ENCODE results near the gene ATP1B1. TPM values are rescaled to one million over a fixed set of nuclear protein-coding genes. Genes with fewer than 3 reads are reported as not detected.

The ATP1B1 gene
- total and polyA plus RNA-seq, 7 experiments from 2014 or later: 0.54 to 10.6 (median 1.9) TPM

- no peak for ATAC-seq
- intact Hi-C loops (cut with micrococcal nuclease): loop anchor here in 1 of 2 donors (10.0 kb wide), 1 partner anchor 528 kb away; no protein-coding TSS in a partner anchor
- H3K27me3 Mint-ChIP-seq: no peaks in the 10 kb centered on the region
Observed at GRCh38 chr1:169132512-169133227, 26.2 kb downstream of the ATP1B1 start.

GRCh38 chr1:169133228-169133576, 26.7 kb downstream of the ATP1B1 start:
- POLR2A ChIA-PET: no interaction called here
- H3K27me3 ChIP-seq (ENCODE audit: control insufficient read depth in 2 of 2, insufficient read depth in 2 of 2, low read length in 2 of 2): no peaks in the 10 kb centered on the region
- Mint-ChIP-seq H3K4me3 (no peak overlapping the region), H3K4me1 (peaks cover 0 to 5% (median 0%) of the 10 kb centered on the region in 7 donors), H3K27me3 (no peaks in the 10 kb centered on the region), H3K36me3 (peaks cover 0 to 26% (median 9%) of the 10 kb centered on the region in 5 donors), H3K9me3 (no peaks in the 10 kb centered on the region), H3K27ac (peak overlapping the region in 1 of 9 donors; percentile 8)
- H3K36me3 ChIP-seq (ENCODE audit: control insufficient read depth in 2 of 3, insufficient read depth in 3 of 3, low read length in 3 of 3): no peaks in the 10 kb centered on the region
- no peak overlapping the region for H3K27ac ChIP-seq (ENCODE audit: low read depth, low read length)
- CTCF ChIA-PET: no interaction called here
- no peak overlapping the region for H3K4me3 ChIP-seq (ENCODE audit: low read length)
- no peaks in the 10 kb centered on the region for H3K4me1 ChIP-seq (ENCODE audit: control insufficient read depth in 2 of 2, insufficient read depth in 2 of 2, low read length in 2 of 2)
- no peaks in the 10 kb centered on the region for H3K9me3 ChIP-seq (ENCODE audit: control insufficient read depth in 2 of 3, low read length in 3 of 3)
- intact Hi-C loops (cut with micrococcal nuclease): loop anchor here in 1 of 2 donors (10.0 kb wide), 1 partner anchor 528 kb away; no protein-coding TSS in a partner anchor
- ATAC-seq (no peak), DNase-seq (no peak)

More at GRCh38 chr1:169132512-169133227, 26.2 kb downstream of the ATP1B1 start:
- CTCF ChIA-PET: no interaction called here
- Mint-ChIP-seq H3K4me3 (no peak overlapping the region), H3K9me3 (no peaks in the 10 kb centered on the region), H3K36me3 (peaks cover 0 to 30% (median 9%) of the 10 kb centered on the region in 5 donors), H3K27ac (peak overlapping the region in 1 of 9 donors; percentile 8), H3K4me1 (peaks cover 0 to 5% (median 0%) of the 10 kb centered on the region in 7 donors)
- Histone ChIP-seq H3K27ac (ENCODE audit: low read depth, low read length) (no peak overlapping the region), H3K9me3 (ENCODE audit: control insufficient read depth in 2 of 3, low read length in 3 of 3) (no peaks in the 10 kb centered on the region), H3K36me3 (ENCODE audit: control insufficient read depth in 2 of 3, insufficient read depth in 3 of 3, low read length in 3 of 3) (no peaks in the 10 kb centered on the region), H3K27me3 (ENCODE audit: control insufficient read depth in 2 of 2, insufficient read depth in 2 of 2, low read length in 2 of 2) (no peaks in the 10 kb centered on the region), H3K4me3 (ENCODE audit: low read length) (no peak overlapping the region), H3K4me1 (ENCODE audit: control insufficient read depth in 2 of 2, insufficient read depth in 2 of 2, low read length in 2 of 2) (no peaks in the 10 kb centered on the region)
- POLR2A ChIA-PET: no interaction called here
- DNase-seq: no peak

- Histone ChIP-seq H3K4me3 (ENCODE audit: low read length) (no peak overlapping the region), H3K27ac (ENCODE audit: low read depth, low read length) (no peak overlapping the region), H3K27me3 (ENCODE audit: control insufficient read depth in 2 of 2, insufficient read depth in 2 of 2, low read length in 2 of 2) (no peaks in the 10 kb centered on the region), H3K4me1 (ENCODE audit: control insufficient read depth in 2 of 2, insufficient read depth in 2 of 2, low read length in 2 of 2) (no peaks in the 10 kb centered on the region), H3K36me3 (ENCODE audit: control insufficient read depth in 2 of 3, insufficient read depth in 3 of 3, low read length in 3 of 3) (no peaks in the 10 kb centered on the region), H3K9me3 (ENCODE audit: control insufficient read depth in 2 of 3, low read length in 3 of 3) (no peaks in the 10 kb centered on the region)
- ChIA-PET CTCF (no interaction called here), POLR2A (no interaction called here)
- Mint-ChIP-seq H3K4me1 (peaks cover 0 to 8% (median 0%) of the 10 kb centered on the region in 7 donors), H3K4me3 (no peak overlapping the region), H3K27ac (no peak overlapping the region), H3K27me3 (no peaks in the 10 kb centered on the region), H3K9me3 (no peaks in the 10 kb centered on the region), H3K36me3 (peaks cover 0 to 23% (median 9%) of the 10 kb centered on the region in 5 donors)
- ATAC-seq (no peak), DNase-seq (no peak)
- intact Hi-C loops (cut with micrococcal nuclease): loop anchor here (1.0 to 10.0 kb wide), 3 partner anchors 529 to 792 kb away; no protein-coding TSS in a partner anchor
Observed at GRCh38 chr1:169133801-169134502, 27.5 kb downstream of the ATP1B1 start.

GRCh38 chr1:169137357-169137756, 30.9 kb downstream of the ATP1B1 start:
- H3K4me3 Mint-ChIP-seq: no peak overlapping the region
- ChIA-PET POLR2A (no interaction called here), CTCF (no interaction called here)
- H3K4me1 ChIP-seq (ENCODE audit: control insufficient read depth in 2 of 2, insufficient read depth in 2 of 2, low read length in 2 of 2): no peaks in the 10 kb centered on the region
- ATAC-seq: no peak
- peak overlapping the region in 2 of 9 donors; percentile 28 to 32 for H3K27ac Mint-ChIP-seq
- no peaks in the 10 kb centered on the region for H3K9me3 ChIP-seq (ENCODE audit: control insufficient read depth in 2 of 3, low read length in 3 of 3)
- no peaks in the 10 kb centered on the region for H3K27me3 Mint-ChIP-seq
- no peak for DNase-seq
- no peaks in the 10 kb centered on the region for H3K36me3 ChIP-seq (ENCODE audit: control insufficient read depth in 2 of 3, insufficient read depth in 3 of 3, low read length in 3 of 3)
- H3K27me3 ChIP-seq (ENCODE audit: control insufficient read depth in 2 of 2, insufficient read depth in 2 of 2, low read length in 2 of 2): no peaks in the 10 kb centered on the region
- intact Hi-C loops (cut with micrococcal nuclease): loop anchor here in 1 of 2 donors (10.0 kb wide), 1 partner anchor 533 kb away; no protein-coding TSS in a partner anchor
- H3K4me3 ChIP-seq (ENCODE audit: low read length): no peak overlapping the region
- peaks cover 0 to 13% (median 0%) of the 10 kb centered on the region in 7 donors for H3K4me1 Mint-ChIP-seq
- H3K36me3 Mint-ChIP-seq: peaks cover 0 to 11% (median under 1%) of the 10 kb centered on the region in 5 donors
- no peaks in the 10 kb centered on the region for H3K9me3 Mint-ChIP-seq
- no peak overlapping the region for H3K27ac ChIP-seq (ENCODE audit: low read depth, low read length)

GRCh38 chr1:169138866-169139670, 32.6 kb downstream of the ATP1B1 start:
- CTCF ChIA-PET: no interaction called here
- H3K9me3 ChIP-seq (ENCODE audit: control insufficient read depth in 2 of 3, low read length in 3 of 3): no peaks in the 10 kb centered on the region
- no peak overlapping the region for H3K4me3 ChIP-seq (ENCODE audit: low read length)
- no peaks in the 10 kb centered on the region for H3K36me3 ChIP-seq (ENCODE audit: control insufficient read depth in 2 of 3, insufficient read depth in 3 of 3, low read length in 3 of 3)
- Mint-ChIP-seq H3K4me1 (peaks cover 0 to 12% (median 0%) of the 10 kb centered on the region in 7 donors), H3K36me3 (peaks cover 0 to 8% (median 0%) of the 10 kb centered on the region in 5 donors), H3K27me3 (no peaks in the 10 kb centered on the region), H3K4me3 (peak overlapping the region in 1 of 10 donors; percentile 65), H3K9me3 (no peaks in the 10 kb centered on the region), H3K27ac (peak overlapping the region in 1 of 9 donors; percentile 65)
- no peaks in the 10 kb centered on the region for H3K4me1 ChIP-seq (ENCODE audit: control insufficient read depth in 2 of 2, insufficient read depth in 2 of 2, low read length in 2 of 2)
- ATAC-seq: no peak
- intact Hi-C loops (cut with micrococcal nuclease): loop anchor here in 1 of 2 donors (10.0 kb wide), 1 partner anchor 534 kb away; no protein-coding TSS in a partner anchor
- DNase-seq: no peak
- POLR2A ChIA-PET: no interaction called here
- no peaks in the 10 kb centered on the region for H3K27me3 ChIP-seq (ENCODE audit: control insufficient read depth in 2 of 2, insufficient read depth in 2 of 2, low read length in 2 of 2)
- no peak overlapping the region for H3K27ac ChIP-seq (ENCODE audit: low read depth, low read length)

- no peaks in the 10 kb centered on the region for H3K36me3 ChIP-seq (ENCODE audit: control insufficient read depth in 2 of 3, insufficient read depth in 3 of 3, low read length in 3 of 3)
- no peak for ATAC-seq
- peaks cover 0 to 12% (median 0%) of the 10 kb centered on the region in 7 donors for H3K4me1 Mint-ChIP-seq
Observed at GRCh38 chr1:169141356-169141755, 34.9 kb downstream of the ATP1B1 start.

More at GRCh38 chr1:169141356-169141755, 34.9 kb downstream of the ATP1B1 start:
- H3K27ac ChIP-seq (ENCODE audit: low read depth, low read length): no peak overlapping the region
- intact Hi-C loops (cut with micrococcal nuclease): no loop called here
- ChIA-PET POLR2A (no interaction called here), CTCF (no interaction called here)
- no peaks in the 10 kb centered on the region for H3K9me3 Mint-ChIP-seq
- no peaks in the 10 kb centered on the region for H3K27me3 Mint-ChIP-seq
- peaks cover 0 to 9% (median 0%) of the 10 kb centered on the region in 5 donors for H3K36me3 Mint-ChIP-seq
- H3K4me1 ChIP-seq (ENCODE audit: control insufficient read depth in 2 of 2, insufficient read depth in 2 of 2, low read length in 2 of 2): no peaks in the 10 kb centered on the region
- no peak overlapping the region for H3K4me3 ChIP-seq (ENCODE audit: low read length)
- H3K27me3 ChIP-seq (ENCODE audit: control insufficient read depth in 2 of 2, insufficient read depth in 2 of 2, low read length in 2 of 2): no peaks in the 10 kb centered on the region
- H3K27ac Mint-ChIP-seq: no peak overlapping the region
- H3K4me3 Mint-ChIP-seq: no peak overlapping the region
- no peak for DNase-seq
- H3K9me3 ChIP-seq (ENCODE audit: control insufficient read depth in 2 of 3, low read length in 3 of 3): no peaks in the 10 kb centered on the region
